ENCODE results near the gene LPP.
A peak's percentile ranks its signal among the peaks of the same experiment; 100 is the strongest.

The LPP gene

DNA sequence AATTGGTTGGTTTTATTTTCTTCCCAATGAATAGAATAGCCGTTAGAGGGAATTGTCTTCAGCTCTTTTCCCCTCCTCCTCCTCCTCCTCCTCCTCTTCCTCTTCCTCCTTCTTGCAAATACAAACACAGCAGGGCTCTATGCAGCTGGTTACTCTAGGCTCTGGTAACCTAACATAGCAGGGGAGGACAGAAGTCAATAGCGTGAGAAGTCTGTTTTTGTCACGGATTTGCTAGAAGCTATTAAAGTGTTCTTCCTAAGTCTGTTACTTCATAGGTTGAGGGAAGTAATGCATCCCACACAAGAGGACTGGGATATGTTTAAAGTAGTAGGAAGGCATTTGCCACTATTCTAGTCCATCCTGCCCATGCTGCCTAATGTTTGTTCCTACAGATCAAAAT is 643.1 kb downstream of the LPP start:
- no peaks in the 10 kb centered on the region for H3K79me1 ChIP-seq (ENCODE audit: low read length)
- no peak overlapping the region for H4K5ac ChIP-seq (ENCODE audit: low read length)
- no peak overlapping the region for H3K56ac ChIP-seq (ENCODE audit: low read length)
- no peak overlapping the region for H3K27ac ChIP-seq (ENCODE audit: low read depth, low read length)
- no CpG with 5 or more reads among the region's 3 CpGs for WGBS (ENCODE audit: extremely low coverage, insufficient coverage, low lambda C conversion rate)
- no peak overlapping the region for H3K4ac ChIP-seq (ENCODE audit: low read depth, low read length)
- H3K4me3 ChIP-seq (ENCODE audit: low read length) = no peak overlapping the region
- no peak overlapping the region for H3K4me2 ChIP-seq (ENCODE audit: low read length)
- H3K4me1 ChIP-seq (ENCODE audit: control insufficient read depth, low read depth, low read length) = peaks cover 8% of the 10 kb centered on the region
- H2BK120ac ChIP-seq (ENCODE audit: low read depth, low read length) = no peak overlapping the region
- H3K9ac ChIP-seq (ENCODE audit: low read length) = no peak overlapping the region
- no peaks in the 10 kb centered on the region for H3K36me3 ChIP-seq (ENCODE audit: control insufficient read depth, insufficient read depth, low read length)
- H2BK5ac ChIP-seq (ENCODE audit: low read length) = no peak overlapping the region
- no peak overlapping the region for H3K18ac ChIP-seq (ENCODE audit: low read length)
- no peaks in the 10 kb centered on the region for H3K27me3 ChIP-seq (ENCODE audit: insufficient read depth, low read length, poor library complexity)
- no peak overlapping the region for H3K23ac ChIP-seq (ENCODE audit: low read length)
- H4K8ac ChIP-seq (ENCODE audit: low read depth, low read length) = no peak overlapping the region
- peak; percentile 27 for DNase-seq
- H2AK5ac ChIP-seq (ENCODE audit: low read length) = no peak overlapping the region
- H2BK15ac ChIP-seq (replicated peaks; ENCODE audit: low read depth) = no peak overlapping the region
- no peaks in the 10 kb centered on the region for H3K79me2 ChIP-seq (ENCODE audit: control insufficient read depth, insufficient read depth, low read length)

DNA sequence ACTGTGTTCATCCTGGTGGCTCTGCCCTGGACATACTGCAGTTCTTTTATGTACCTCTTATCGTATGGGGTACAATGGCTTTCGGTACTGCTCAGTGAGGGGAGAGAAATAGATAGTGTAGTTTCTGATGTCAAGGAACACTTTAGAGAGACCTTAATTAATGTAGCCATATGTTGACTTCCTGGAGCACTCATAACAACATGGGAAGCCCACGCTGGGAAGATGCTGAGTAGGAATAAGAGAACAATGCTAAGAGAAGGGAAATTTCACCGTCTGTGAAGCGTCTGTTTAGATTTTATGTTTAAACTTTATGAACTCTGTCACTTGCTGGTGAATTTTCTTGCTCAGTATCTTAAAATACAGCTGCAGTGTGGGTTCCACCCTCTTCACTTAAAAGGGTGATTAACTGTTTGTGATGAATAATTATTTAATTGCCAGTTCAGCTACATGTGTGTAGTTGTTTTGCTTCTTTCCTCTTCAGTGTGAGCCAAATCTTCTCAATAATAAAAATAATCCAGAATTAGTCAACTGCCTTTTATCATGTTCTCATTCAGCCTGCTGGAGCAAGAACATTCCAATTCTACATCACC is 644.7 kb downstream of the LPP start:
- no peak overlapping the region for H2BK5ac ChIP-seq (ENCODE audit: low read length)
- H3K56ac ChIP-seq (ENCODE audit: low read length) = no peak overlapping the region
- H3K27ac ChIP-seq (ENCODE audit: low read depth, low read length) = no peak overlapping the region
- no peak overlapping the region for H3K9ac ChIP-seq (ENCODE audit: low read length)
- no peak overlapping the region for H4K5ac ChIP-seq (ENCODE audit: low read length)
- no peak overlapping the region for H2BK15ac ChIP-seq (replicated peaks; ENCODE audit: low read depth)
- peaks cover 8% of the 10 kb centered on the region for H3K4me1 ChIP-seq (ENCODE audit: control insufficient read depth, low read depth, low read length)
- no peak overlapping the region for H3K4me3 ChIP-seq (ENCODE audit: low read length)
- no peak overlapping the region for H3K18ac ChIP-seq (ENCODE audit: low read length)
- no peak overlapping the region for H4K8ac ChIP-seq (ENCODE audit: low read depth, low read length)
- H3K23ac ChIP-seq (ENCODE audit: low read length) = no peak overlapping the region
- no CpG with 5 or more reads among the region's 5 CpGs for WGBS (ENCODE audit: extremely low coverage, insufficient coverage, low lambda C conversion rate)
- no peak overlapping the region for H3K4me2 ChIP-seq (ENCODE audit: low read length)
- no peaks in the 10 kb centered on the region for H3K79me1 ChIP-seq (ENCODE audit: low read length)
- no peaks in the 10 kb centered on the region for H3K79me2 ChIP-seq (ENCODE audit: control insufficient read depth, insufficient read depth, low read length)
- H2BK120ac ChIP-seq (ENCODE audit: low read depth, low read length) = no peak overlapping the region
- DNase-seq = no peak
- H3K4ac ChIP-seq (ENCODE audit: low read depth, low read length) = no peak overlapping the region
- H3K36me3 ChIP-seq (ENCODE audit: control insufficient read depth, insufficient read depth, low read length) = no peaks in the 10 kb centered on the region
- H3K27me3 ChIP-seq (ENCODE audit: insufficient read depth, low read length, poor library complexity) = no peaks in the 10 kb centered on the region
- no peak overlapping the region for H2AK5ac ChIP-seq (ENCODE audit: low read length)

DNA sequence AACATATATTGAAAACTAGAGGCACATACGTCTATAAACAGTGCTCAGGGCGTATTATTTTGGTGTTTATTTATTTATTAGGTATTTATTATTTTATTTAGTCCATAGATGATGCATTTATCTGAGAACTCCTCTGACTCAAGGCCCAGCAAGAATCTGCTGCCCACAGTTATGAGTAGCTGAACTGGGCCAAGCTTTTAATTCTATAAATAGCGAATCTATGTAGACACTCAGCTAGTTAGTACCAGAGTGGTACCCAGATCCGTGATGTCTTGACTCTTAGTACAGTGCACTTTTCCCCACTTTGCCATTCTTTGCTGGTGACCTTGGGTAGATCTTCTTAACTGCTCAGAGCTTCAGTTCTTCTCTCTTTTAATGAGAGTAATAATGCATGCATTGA is 647.4 kb downstream of the LPP start:
- DNase-seq = no peak
- H3K56ac ChIP-seq (ENCODE audit: low read length) = no peak overlapping the region
- WGBS (ENCODE audit: extremely low coverage, insufficient coverage, low lambda C conversion rate) = no CpG with 5 or more reads among the region's 4 CpGs
- H2BK15ac ChIP-seq (replicated peaks; ENCODE audit: low read depth) = no peak overlapping the region
- no peak overlapping the region for H3K4ac ChIP-seq (ENCODE audit: low read depth, low read length)
- H3K18ac ChIP-seq (ENCODE audit: low read length) = no peak overlapping the region
- no peak overlapping the region for H3K4me2 ChIP-seq (ENCODE audit: low read length)
- H4K8ac ChIP-seq (ENCODE audit: low read depth, low read length) = no peak overlapping the region
- no peak overlapping the region for H3K4me3 ChIP-seq (ENCODE audit: low read length)
- H3K27ac ChIP-seq (ENCODE audit: low read depth, low read length) = no peak overlapping the region
- no peak overlapping the region for H2BK120ac ChIP-seq (ENCODE audit: low read depth, low read length)
- H3K27me3 ChIP-seq (ENCODE audit: insufficient read depth, low read length, poor library complexity) = no peaks in the 10 kb centered on the region
- no peak overlapping the region for H4K5ac ChIP-seq (ENCODE audit: low read length)
- no peaks in the 10 kb centered on the region for H3K79me1 ChIP-seq (ENCODE audit: low read length)
- no peaks in the 10 kb centered on the region for H3K36me3 ChIP-seq (ENCODE audit: control insufficient read depth, insufficient read depth, low read length)
- no peak overlapping the region for H3K23ac ChIP-seq (ENCODE audit: low read length)
- H3K79me2 ChIP-seq (ENCODE audit: control insufficient read depth, insufficient read depth, low read length) = no peaks in the 10 kb centered on the region
- H2BK5ac ChIP-seq (ENCODE audit: low read length) = no peak overlapping the region
- H3K9ac ChIP-seq (ENCODE audit: low read length) = no peak overlapping the region
- peaks cover 8% of the 10 kb centered on the region for H3K4me1 ChIP-seq (ENCODE audit: control insufficient read depth, low read depth, low read length)
- H2AK5ac ChIP-seq (ENCODE audit: low read length) = no peak overlapping the region

DNA sequence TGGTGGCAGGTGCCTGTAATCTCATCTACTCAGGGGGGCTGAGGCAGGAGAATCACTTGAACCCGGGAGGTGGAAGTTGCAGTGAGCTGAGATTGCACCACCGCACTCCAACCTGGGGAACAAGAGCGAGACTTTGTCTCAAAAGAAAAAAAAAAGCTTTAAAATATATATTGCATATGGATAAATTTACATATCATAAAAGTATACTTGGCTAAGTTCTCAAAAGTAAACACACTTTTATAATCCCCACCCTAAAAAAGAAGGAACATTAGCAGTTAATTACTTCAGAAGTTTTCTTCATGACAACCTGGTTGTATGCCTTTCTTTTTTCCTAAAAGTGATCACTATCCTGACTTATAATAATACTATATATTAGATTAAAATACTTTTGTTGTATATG is 648.7 kb downstream of the LPP start:
- Histone ChIP-seq H2BK5ac (ENCODE audit: low read length) (no peak overlapping the region), H4K8ac (ENCODE audit: low read depth, low read length) (no peak overlapping the region), H3K36me3 (ENCODE audit: control insufficient read depth, insufficient read depth, low read length) (no peaks in the 10 kb centered on the region), H3K4me2 (ENCODE audit: low read length) (no peak overlapping the region), H3K27ac (ENCODE audit: low read depth, low read length) (no peak overlapping the region), H3K23ac (ENCODE audit: low read length) (no peak overlapping the region), H2BK15ac (replicated peaks; ENCODE audit: low read depth) (no peak overlapping the region), H3K18ac (ENCODE audit: low read length) (no peak overlapping the region), H3K4me3 (ENCODE audit: low read length) (no peak overlapping the region), H4K5ac (ENCODE audit: low read length) (no peak overlapping the region), H3K4me1 (ENCODE audit: control insufficient read depth, low read depth, low read length) (no peaks in the 10 kb centered on the region), H2AK5ac (ENCODE audit: low read length) (no peak overlapping the region), H2BK120ac (ENCODE audit: low read depth, low read length) (no peak overlapping the region), H3K4ac (ENCODE audit: low read depth, low read length) (no peak overlapping the region), H3K9ac (ENCODE audit: low read length) (no peak overlapping the region), H3K56ac (ENCODE audit: low read length) (no peak overlapping the region), H3K79me2 (ENCODE audit: control insufficient read depth, insufficient read depth, low read length) (no peaks in the 10 kb centered on the region), H3K27me3 (ENCODE audit: insufficient read depth, low read length, poor library complexity) (no peaks in the 10 kb centered on the region), H3K79me1 (ENCODE audit: low read length) (no peaks in the 10 kb centered on the region)
- WGBS (ENCODE audit: extremely low coverage, insufficient coverage, low lambda C conversion rate) = no CpG with 5 or more reads among the region's 3 CpGs
- DNase-seq = no peak

DNA sequence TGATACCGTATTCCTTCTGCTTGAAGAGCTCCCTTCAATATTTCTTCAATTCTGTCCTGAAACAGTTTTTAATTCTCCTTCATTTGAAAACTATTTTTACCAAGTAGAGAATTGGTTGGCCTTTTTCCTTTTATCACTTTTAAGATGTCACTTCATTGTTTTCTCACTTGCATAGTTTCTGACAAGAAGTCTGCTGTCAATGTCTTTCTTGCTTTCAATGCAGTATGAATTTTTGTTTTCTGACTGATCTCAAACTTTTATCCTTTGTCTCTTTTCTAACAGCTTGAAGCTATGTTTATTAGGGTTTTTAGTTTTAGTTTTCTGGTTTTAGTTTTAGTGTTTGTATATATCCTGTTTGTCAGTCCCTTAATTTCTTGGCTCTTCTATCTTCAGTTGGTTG is 653.0 kb downstream of the LPP start:
- Histone ChIP-seq H3K27ac (ENCODE audit: low read depth, low read length) (no peak overlapping the region), H3K56ac (ENCODE audit: low read length) (no peak overlapping the region), H3K18ac (ENCODE audit: low read length) (no peak overlapping the region), H3K23ac (ENCODE audit: low read length) (no peak overlapping the region), H3K9ac (ENCODE audit: low read length) (no peak overlapping the region), H2AK5ac (ENCODE audit: low read length) (no peak overlapping the region), H3K36me3 (ENCODE audit: control insufficient read depth, insufficient read depth, low read length) (no peaks in the 10 kb centered on the region), H4K5ac (ENCODE audit: low read length) (no peak overlapping the region), H2BK5ac (ENCODE audit: low read length) (no peak overlapping the region), H3K4ac (ENCODE audit: low read depth, low read length) (no peak overlapping the region), H2BK15ac (replicated peaks; ENCODE audit: low read depth) (no peak overlapping the region), H3K79me1 (ENCODE audit: low read length) (no peaks in the 10 kb centered on the region), H4K8ac (ENCODE audit: low read depth, low read length) (no peak overlapping the region), H3K4me2 (ENCODE audit: low read length) (no peak overlapping the region), H3K27me3 (ENCODE audit: insufficient read depth, low read length, poor library complexity) (no peaks in the 10 kb centered on the region), H2BK120ac (ENCODE audit: low read depth, low read length) (no peak overlapping the region), H3K4me1 (ENCODE audit: control insufficient read depth, low read depth, low read length) (no peaks in the 10 kb centered on the region), H3K4me3 (ENCODE audit: low read length) (no peak overlapping the region), H3K79me2 (ENCODE audit: control insufficient read depth, insufficient read depth, low read length) (no peaks in the 10 kb centered on the region)
- no CpG with 5 or more reads among the region's 1 CpG for WGBS (ENCODE audit: extremely low coverage, insufficient coverage, low lambda C conversion rate)
- DNase-seq = peak; percentile 38

DNA sequence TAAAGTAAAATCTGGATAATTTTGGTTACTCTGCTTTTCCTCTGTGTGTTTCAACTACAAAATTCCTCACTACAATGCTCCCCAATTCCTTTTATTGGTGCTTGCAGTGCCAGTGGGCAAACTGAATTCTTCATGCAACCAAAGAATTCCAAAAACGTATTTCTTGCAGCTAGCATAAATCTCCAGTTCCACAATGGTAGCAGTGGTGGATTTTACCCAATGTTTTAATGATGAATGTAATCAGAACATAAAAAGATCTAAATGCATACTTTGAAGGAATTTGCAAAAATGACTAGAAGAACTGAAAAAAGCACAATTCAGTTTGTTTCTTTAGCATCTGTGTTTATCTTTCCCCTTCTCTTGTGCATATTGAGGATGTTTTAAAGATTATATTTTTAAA is 658.2 kb downstream of the LPP start:
- no CpG with 5 or more reads among the region's 1 CpG for WGBS (ENCODE audit: extremely low coverage, insufficient coverage, low lambda C conversion rate)
- no peak overlapping the region for H4K5ac ChIP-seq (ENCODE audit: low read length)
- no peaks in the 10 kb centered on the region for H3K27me3 ChIP-seq (ENCODE audit: insufficient read depth, low read length, poor library complexity)
- no peak overlapping the region for H3K9ac ChIP-seq (ENCODE audit: low read length)
- H2BK15ac ChIP-seq (replicated peaks; ENCODE audit: low read depth) = no peak overlapping the region
- no peak overlapping the region for H3K18ac ChIP-seq (ENCODE audit: low read length)
- H3K56ac ChIP-seq (ENCODE audit: low read length) = no peak overlapping the region
- H3K4me3 ChIP-seq (ENCODE audit: low read length) = no peak overlapping the region
- H2AK5ac ChIP-seq (ENCODE audit: low read length) = no peak overlapping the region
- no peaks in the 10 kb centered on the region for H3K79me2 ChIP-seq (ENCODE audit: control insufficient read depth, insufficient read depth, low read length)
- H2BK5ac ChIP-seq (ENCODE audit: low read length) = no peak overlapping the region
- no peak overlapping the region for H3K23ac ChIP-seq (ENCODE audit: low read length)
- no peak overlapping the region for H3K4me2 ChIP-seq (ENCODE audit: low read length)
- no peak overlapping the region for H3K4ac ChIP-seq (ENCODE audit: low read depth, low read length)
- no peak overlapping the region for H3K27ac ChIP-seq (ENCODE audit: low read depth, low read length)
- H3K36me3 ChIP-seq (ENCODE audit: control insufficient read depth, insufficient read depth, low read length) = no peaks in the 10 kb centered on the region
- no peak overlapping the region for H4K8ac ChIP-seq (ENCODE audit: low read depth, low read length)
- H2BK120ac ChIP-seq (ENCODE audit: low read depth, low read length) = no peak overlapping the region
- no peak for DNase-seq
- H3K4me1 ChIP-seq (ENCODE audit: control insufficient read depth, low read depth, low read length) = no peaks in the 10 kb centered on the region
- no peaks in the 10 kb centered on the region for H3K79me1 ChIP-seq (ENCODE audit: low read length)
